ENCODE data around the gene MYMX. TPM values are rescaled to one million over a fixed set of nuclear protein-coding genes. Genes with fewer than 3 reads are reported as not detected.

MYMX gene
- total and polyA plus RNA-seq, 7 experiments from 2014 or later, result not detected

DNA sequence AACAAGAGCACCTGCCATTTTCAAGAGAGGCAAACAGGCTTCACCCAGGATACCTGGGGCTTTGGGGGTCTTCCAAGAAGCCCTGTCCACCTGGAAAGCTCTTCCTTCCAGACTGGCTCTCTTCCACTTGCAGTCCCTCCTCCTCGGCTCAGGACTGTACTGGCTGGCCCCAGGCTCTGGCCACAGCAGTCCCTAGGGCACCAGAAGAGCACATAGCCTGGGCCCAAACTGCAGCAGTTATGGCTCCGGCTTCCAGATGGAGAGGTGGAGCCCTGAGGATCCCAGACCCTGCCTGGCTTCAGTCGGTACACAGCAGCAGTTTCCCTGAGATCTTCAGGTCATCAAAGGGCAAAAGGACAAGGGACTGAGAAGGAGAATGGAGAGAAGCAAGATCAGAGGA lies 42.2 kb downstream of the MYMX start:
- H3K9me3 ChIP-seq (ENCODE audit: control insufficient read depth in 2 of 3, low read length in 3 of 3), result no peaks in the 10 kb centered on the region
- H3K4me3 ChIP-seq (ENCODE audit: low read length), result no peak overlapping the region
- H3K27ac ChIP-seq (ENCODE audit: low read depth, low read length), result no peak overlapping the region
- Mint-ChIP-seq H3K9me3 (peaks cover 0 to 6% (median 0%) of the 10 kb centered on the region in 11 donors), H3K27me3 (no peaks in the 10 kb centered on the region), H3K27ac (peak overlapping the region in 7 of 9 donors; percentile 73 to 93 (median 88)), H3K4me3 (peak overlapping the region; percentile 38 to 94 (median 89)), H3K4me1 (peaks cover 37 to 67% (median 62%) of the 10 kb centered on the region in 7 donors), H3K36me3 (peaks cover 0 to 41% (median 6%) of the 10 kb centered on the region in 5 donors)
- peaks cover 32 to 34% of the 10 kb centered on the region in 2 donors for H3K4me1 ChIP-seq (ENCODE audit: control insufficient read depth in 2 of 2, insufficient read depth in 2 of 2, low read length in 2 of 2)
- intact Hi-C loops (cut with micrococcal nuclease), result loop anchor here in 1 of 2 donors (5.0 kb wide), 1 partner anchor 1807 kb away; the partner anchor contains the start of gene TRERF1
- DNase-seq, result no peak
- H3K27me3 ChIP-seq (ENCODE audit: control insufficient read depth in 2 of 2, insufficient read depth in 2 of 2, low read length in 2 of 2), result no peaks in the 10 kb centered on the region
- ATAC-seq, result no peak
- CTCF ChIA-PET, result no interaction called here
- H3K36me3 ChIP-seq (ENCODE audit: control insufficient read depth in 2 of 3, insufficient read depth in 3 of 3, low read length in 3 of 3), result peaks cover 0 to 41% (median 7%) of the 10 kb centered on the region in 3 experiments
- POLR2A ChIA-PET, result interaction anchor here (4.7 kb wide), 1 partner anchor 12 kb away, joined by 142 read pairs; the partner anchor contains the start of gene HSP90AB1

DNA sequence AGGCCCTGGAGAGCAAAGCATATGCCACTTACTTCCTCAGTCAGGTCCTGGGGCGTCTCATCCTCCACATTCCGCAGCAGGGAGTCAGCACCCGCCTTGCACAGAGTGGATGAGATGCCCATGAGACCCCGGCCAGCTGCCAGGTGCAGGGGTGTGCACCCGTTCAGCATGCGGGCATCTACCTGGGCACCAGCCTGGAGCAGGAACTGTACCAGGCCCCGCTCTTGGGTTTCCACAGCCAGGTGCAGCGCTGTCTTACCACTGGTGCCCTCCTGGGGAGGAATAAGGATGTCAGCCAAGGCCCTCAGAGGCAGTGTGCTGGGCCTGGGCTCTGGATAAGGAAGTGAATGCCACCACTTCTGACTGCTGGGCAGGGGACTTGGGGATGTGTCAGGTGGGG lies 43.3 kb downstream of the MYMX start:
- Mint-ChIP-seq H3K4me1 (peaks cover 46 to 66% (median 59%) of the 10 kb centered on the region in 7 donors), H3K36me3 (peaks cover 0 to 35% (median 5%) of the 10 kb centered on the region in 5 donors), H3K27ac (peak overlapping the region in 2 of 9 donors; percentile 34 to 41), H3K27me3 (no peaks in the 10 kb centered on the region), H3K9me3 (peaks cover 0 to 6% (median 0%) of the 10 kb centered on the region in 11 donors), H3K4me3 (peak overlapping the region in 1 of 10 donors; percentile 5)
- POLR2A ChIA-PET, result interaction anchor here (0.8 to 3.2 kb wide), 2 partner anchors 13 kb away, joined by 6 to 35 read pairs; partner anchors contain the start of gene HSP90AB1
- Histone ChIP-seq H3K27me3 (ENCODE audit: control insufficient read depth in 2 of 2, insufficient read depth in 2 of 2, low read length in 2 of 2) (no peaks in the 10 kb centered on the region), H3K9me3 (ENCODE audit: control insufficient read depth in 2 of 3, low read length in 3 of 3) (no peaks in the 10 kb centered on the region), H3K36me3 (ENCODE audit: control insufficient read depth in 2 of 3, insufficient read depth in 3 of 3, low read length in 3 of 3) (peaks cover 0 to 32% (median 0%) of the 10 kb centered on the region in 3 experiments), H3K4me1 (ENCODE audit: control insufficient read depth in 2 of 2, insufficient read depth in 2 of 2, low read length in 2 of 2) (peaks cover 40 to 41% of the 10 kb centered on the region in 2 donors), H3K27ac (ENCODE audit: low read depth, low read length) (no peak overlapping the region), H3K4me3 (ENCODE audit: low read length) (no peak overlapping the region)
- ATAC-seq, result no peak
- no peak for DNase-seq
- CTCF ChIA-PET, result no interaction called here
- intact Hi-C loops (cut with micrococcal nuclease), result no loop called here

DNA sequence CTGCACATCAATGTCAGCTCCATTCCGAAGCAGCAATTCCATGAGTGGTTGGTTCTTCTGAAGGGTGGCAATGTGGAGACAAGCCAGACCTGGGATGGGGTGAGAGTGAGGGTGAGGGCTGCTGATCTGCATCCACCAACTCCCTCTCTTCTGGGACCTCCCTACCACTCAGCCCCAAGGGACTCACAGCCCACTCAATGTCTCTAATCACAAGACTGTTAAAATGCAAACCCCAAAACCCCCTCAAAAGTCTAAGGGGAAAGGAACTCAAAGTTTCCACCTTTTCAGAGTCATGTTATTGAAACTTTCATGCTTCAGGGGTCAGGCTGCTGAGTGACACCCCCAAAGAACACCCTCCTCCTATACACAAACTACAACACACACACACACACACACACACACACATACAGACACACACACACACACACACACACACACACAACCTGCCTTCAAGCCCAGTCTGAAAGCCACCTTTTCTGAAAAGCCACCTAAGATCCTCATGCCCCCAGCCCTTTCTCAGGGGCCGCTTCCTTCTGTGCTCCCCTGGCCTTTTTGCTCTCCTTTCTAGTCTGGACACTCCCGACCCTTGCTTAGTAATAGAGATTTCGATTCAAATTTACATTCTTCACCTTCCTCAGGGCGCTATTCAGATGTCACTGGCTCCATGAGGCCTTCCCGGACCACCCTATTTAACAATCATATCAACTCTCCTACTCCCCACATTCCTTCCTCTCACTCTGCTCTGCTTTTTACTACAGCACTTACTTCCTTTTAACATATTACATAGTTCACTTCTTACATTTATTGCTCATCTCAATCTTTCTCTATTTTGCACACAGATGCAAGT lies 43.9 kb downstream of the MYMX start:
- CTCF ChIA-PET, result no interaction called here
- H3K36me3 Mint-ChIP-seq, result peaks cover 0 to 31% (median 5%) of the 10 kb centered on the region in 5 donors
- H3K9me3 Mint-ChIP-seq, result peaks cover 0 to 6% (median 0%) of the 10 kb centered on the region in 11 donors
- Histone ChIP-seq H3K27me3 (ENCODE audit: control insufficient read depth in 2 of 2, insufficient read depth in 2 of 2, low read length in 2 of 2) (no peaks in the 10 kb centered on the region), H3K36me3 (ENCODE audit: control insufficient read depth in 2 of 3, insufficient read depth in 3 of 3, low read length in 3 of 3) (peaks cover 0 to 28% (median 0%) of the 10 kb centered on the region in 3 experiments), H3K9me3 (ENCODE audit: control insufficient read depth in 2 of 3, low read length in 3 of 3) (no peaks in the 10 kb centered on the region), H3K27ac (ENCODE audit: low read depth, low read length) (peak overlapping the region; percentile 7), H3K4me1 (ENCODE audit: control insufficient read depth in 2 of 2, insufficient read depth in 2 of 2, low read length in 2 of 2) (peaks cover 39 to 40% of the 10 kb centered on the region in 2 donors), H3K4me3 (ENCODE audit: low read length) (no peak overlapping the region)
- DNase-seq (no peak), ATAC-seq (no peak)
- POLR2A ChIA-PET, result interaction anchor here (3.2 kb wide), 1 partner anchor 13 kb away, joined by 35 read pairs; the partner anchor contains the start of gene HSP90AB1
- H3K27me3 Mint-ChIP-seq, result no peaks in the 10 kb centered on the region
- H3K27ac Mint-ChIP-seq, result peak overlapping the region in 5 of 9 donors; percentile 2 to 21 (median 14)
- peaks cover 43 to 60% (median 56%) of the 10 kb centered on the region in 7 donors for H3K4me1 Mint-ChIP-seq
- intact Hi-C loops (cut with micrococcal nuclease), result no loop called here
- H3K4me3 Mint-ChIP-seq, result peak overlapping the region in 2 of 10 donors; percentile 2 to 39

DNA sequence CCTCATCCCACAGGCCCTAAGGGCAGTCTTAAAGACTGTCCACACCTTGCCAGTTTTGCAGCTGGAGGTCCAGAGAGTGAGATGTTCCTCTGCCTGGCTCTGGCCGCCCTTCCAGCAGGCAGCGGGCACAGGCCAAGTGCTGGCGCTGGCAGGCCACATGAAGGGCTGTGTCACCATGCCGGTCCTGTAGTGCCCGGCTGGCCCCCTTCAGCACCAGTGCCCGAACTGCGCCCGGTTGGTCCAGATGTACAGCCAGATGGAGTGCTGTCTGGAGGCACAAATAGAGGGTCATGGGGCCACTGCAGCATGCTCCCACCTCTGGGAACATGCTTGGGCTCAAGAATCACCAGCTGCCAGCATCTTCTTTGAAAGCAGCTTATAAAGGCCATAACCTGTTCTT lies 44.9 kb downstream of the MYMX start:
- Histone ChIP-seq H3K36me3 (ENCODE audit: control insufficient read depth in 2 of 3, insufficient read depth in 3 of 3, low read length in 3 of 3) (peaks cover 0 to 26% (median 0%) of the 10 kb centered on the region in 3 experiments), H3K9me3 (ENCODE audit: control insufficient read depth in 2 of 3, low read length in 3 of 3) (no peaks in the 10 kb centered on the region), H3K27me3 (ENCODE audit: control insufficient read depth in 2 of 2, insufficient read depth in 2 of 2, low read length in 2 of 2) (no peaks in the 10 kb centered on the region), H3K4me1 (ENCODE audit: control insufficient read depth in 2 of 2, insufficient read depth in 2 of 2, low read length in 2 of 2) (peaks cover 32 to 34% of the 10 kb centered on the region in 2 donors), H3K27ac (ENCODE audit: low read depth, low read length) (no peak overlapping the region), H3K4me3 (ENCODE audit: low read length) (no peak overlapping the region)
- intact Hi-C loops (cut with micrococcal nuclease), result no loop called here
- H3K4me1 Mint-ChIP-seq, result peaks cover 34 to 54% (median 50%) of the 10 kb centered on the region in 7 donors
- CTCF ChIA-PET, result interaction anchor here (1.2 to 1.5 kb wide), 4 partner anchors 8 to 37 kb away, joined by 3 to 6 read pairs (median 4); partner anchors contain the start of genes HSP90AB1 and SLC29A1
- peak overlapping the region in 1 of 9 donors; percentile 90 for H3K27ac Mint-ChIP-seq
- POLR2A ChIA-PET, result interaction anchor here (1.0 to 3.2 kb wide), 4 partner anchors 8 to 14 kb away, joined by 3 to 35 read pairs (median 4); partner anchors contain the start of gene HSP90AB1
- peaks cover 0 to 27% (median 5%) of the 10 kb centered on the region in 5 donors for H3K36me3 Mint-ChIP-seq
- H3K4me3 Mint-ChIP-seq, result no peak overlapping the region
- H3K27me3 Mint-ChIP-seq, result no peaks in the 10 kb centered on the region
- no peak for ATAC-seq
- no peak for DNase-seq
- H3K9me3 Mint-ChIP-seq, result peaks cover 0 to 3% (median 0%) of the 10 kb centered on the region in 11 donors

DNA sequence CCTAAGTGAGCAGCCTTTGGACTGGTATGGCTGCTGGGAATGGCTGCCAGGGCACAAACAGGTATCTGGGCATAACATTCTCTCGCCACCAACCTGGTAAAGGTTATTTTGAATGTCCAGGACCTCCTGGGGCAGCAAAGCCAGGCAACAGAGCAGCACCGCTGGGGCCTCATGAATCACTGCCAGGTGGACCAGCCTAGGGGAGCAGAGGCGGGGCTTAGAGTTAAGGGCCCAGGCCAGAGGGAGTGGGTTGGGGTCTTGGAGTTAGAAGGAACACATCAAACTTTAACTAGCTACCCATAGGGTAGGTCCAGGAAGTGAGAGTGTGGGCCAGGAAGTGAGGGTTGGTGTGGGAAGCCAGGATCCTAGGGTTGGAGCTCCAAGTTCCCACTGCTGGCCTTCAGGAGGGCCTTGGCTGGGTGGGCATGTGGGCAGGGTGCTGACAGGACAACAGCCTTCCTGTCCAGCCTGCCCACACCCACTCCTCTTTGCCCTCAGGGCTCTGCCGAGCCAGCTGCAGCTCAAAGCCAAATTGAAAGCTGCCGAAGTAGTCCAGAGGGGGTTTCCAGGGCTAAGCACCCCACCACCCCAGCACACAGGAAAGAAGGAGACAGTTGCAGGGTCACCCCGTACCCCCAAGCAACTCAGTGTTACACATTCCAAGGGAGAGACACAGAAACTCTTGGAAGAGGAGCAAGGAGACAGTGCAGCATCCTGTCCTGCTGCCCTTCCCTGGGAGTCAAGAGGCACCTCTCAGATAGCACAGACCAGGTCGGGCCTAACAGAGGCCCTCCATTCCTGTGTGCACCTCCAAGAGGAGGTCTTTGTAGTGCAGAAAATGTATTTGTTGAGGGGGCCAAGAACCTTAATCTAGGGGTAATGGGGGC lies 46.0 kb downstream of the MYMX start:
- Histone ChIP-seq H3K27ac (ENCODE audit: low read depth, low read length) (peak overlapping the region; percentile 97), H3K36me3 (ENCODE audit: control insufficient read depth in 2 of 3, insufficient read depth in 3 of 3, low read length in 3 of 3) (peaks cover 0 to 26% (median 0%) of the 10 kb centered on the region in 3 experiments), H3K27me3 (ENCODE audit: control insufficient read depth in 2 of 2, insufficient read depth in 2 of 2, low read length in 2 of 2) (no peaks in the 10 kb centered on the region), H3K4me3 (ENCODE audit: low read length) (peak overlapping the region; percentile 85), H3K9me3 (ENCODE audit: control insufficient read depth in 2 of 3, low read length in 3 of 3) (no peaks in the 10 kb centered on the region), H3K4me1 (ENCODE audit: control insufficient read depth in 2 of 2, insufficient read depth in 2 of 2, low read length in 2 of 2) (peaks cover 30 to 34% of the 10 kb centered on the region in 2 donors)
- intact Hi-C loops (cut with micrococcal nuclease), result no loop called here
- no peak for ATAC-seq
- CTCF ChIA-PET, result interaction anchor here (0.9 to 1.5 kb wide), 5 partner anchors 9 to 38 kb away, joined by 3 to 6 read pairs (median 3); partner anchors contain the start of genes HSP90AB1 and SLC29A1
- H3K4me3 Mint-ChIP-seq, result peak overlapping the region; percentile 81 to 99 (median 94)
- peaks cover 0 to 2% (median 0%) of the 10 kb centered on the region in 11 donors for H3K9me3 Mint-ChIP-seq
- H3K27ac Mint-ChIP-seq, result peak overlapping the region; percentile 65 to 95 (median 91)
- peaks cover 32 to 55% (median 46%) of the 10 kb centered on the region in 7 donors for H3K4me1 Mint-ChIP-seq
- peaks cover 0 to 26% (median 5%) of the 10 kb centered on the region in 5 donors for H3K36me3 Mint-ChIP-seq
- no peaks in the 10 kb centered on the region for H3K27me3 Mint-ChIP-seq
- POLR2A ChIA-PET, result interaction anchor here (1.0 to 3.2 kb wide), 4 partner anchors 9 to 15 kb away, joined by 3 to 35 read pairs (median 4); partner anchors contain the start of gene HSP90AB1
- DNase-seq, result no peak

Measured in naive thymus-derived CD4-positive, alpha-beta T cell (primary cell).